HL-60 (cell line): ENCODE results near the gene CFTR.

Experiments
- CTCF ChIP-seq: IDR thresholded peaks from one replicate; pipeline ENCODE4 v1.5.1; 2011; ENCODE audit warnings: low read length, control low read depth, inconsistent platforms; ENCODE audit not compliant: insufficient read depth
- GABPA ChIP-seq: IDR thresholded peaks from 2 replicates; pipeline ENCODE4 v1.6.1; 2012; ENCODE audit warnings: low read depth
- POLR2AphosphoS5 ChIP-seq: IDR thresholded peaks from 2 replicates; pipeline ENCODE4 v1.6.1; 2012; ENCODE audit warnings: low read depth
- REST ChIP-seq: IDR thresholded peaks from 2 replicates; pipeline ENCODE4 v1.6.1; 2012; ENCODE audit warnings: low read depth; ENCODE audit not compliant: insufficient replicate concordance

GRCh38 chr7:117459735-117460134 is 20.1 kb upstream of the CFTR start:
- no peak for TF ChIP-seq CTCF
- no peak for TF ChIP-seq REST
- no peak for TF ChIP-seq POLR2AphosphoS5
- TF ChIP-seq GABPA, result no peak
